OCI-LY7 (cell line): ENCODE results near the gene CFDP1.

Source experiments
- EZH2phosphoT487 ChIP-seq: fragments of 200-600 bp; sonication (generic); IDR thresholded peaks from 2 replicates; pipeline ENCODE4 v1.6.1; 2018; ENCODE audit warnings: low read depth, borderline replicate concordance, mild to moderate bottlenecking, mixed run types, antibody characterized with exemption, low read length, moderate library complexity, mixed read lengths
- TF ChIP-seq, protein P1 (sequence below): fragments of 200-600 bp; sonication (generic); conservative IDR thresholded peaks from 2 replicates; pipeline ENCODE4 v1.5.1; 2014; ENCODE audit warnings: mild to moderate bottlenecking, antibody characterized with exemption, low read length, moderate library complexity, mixed read lengths

DNA sequence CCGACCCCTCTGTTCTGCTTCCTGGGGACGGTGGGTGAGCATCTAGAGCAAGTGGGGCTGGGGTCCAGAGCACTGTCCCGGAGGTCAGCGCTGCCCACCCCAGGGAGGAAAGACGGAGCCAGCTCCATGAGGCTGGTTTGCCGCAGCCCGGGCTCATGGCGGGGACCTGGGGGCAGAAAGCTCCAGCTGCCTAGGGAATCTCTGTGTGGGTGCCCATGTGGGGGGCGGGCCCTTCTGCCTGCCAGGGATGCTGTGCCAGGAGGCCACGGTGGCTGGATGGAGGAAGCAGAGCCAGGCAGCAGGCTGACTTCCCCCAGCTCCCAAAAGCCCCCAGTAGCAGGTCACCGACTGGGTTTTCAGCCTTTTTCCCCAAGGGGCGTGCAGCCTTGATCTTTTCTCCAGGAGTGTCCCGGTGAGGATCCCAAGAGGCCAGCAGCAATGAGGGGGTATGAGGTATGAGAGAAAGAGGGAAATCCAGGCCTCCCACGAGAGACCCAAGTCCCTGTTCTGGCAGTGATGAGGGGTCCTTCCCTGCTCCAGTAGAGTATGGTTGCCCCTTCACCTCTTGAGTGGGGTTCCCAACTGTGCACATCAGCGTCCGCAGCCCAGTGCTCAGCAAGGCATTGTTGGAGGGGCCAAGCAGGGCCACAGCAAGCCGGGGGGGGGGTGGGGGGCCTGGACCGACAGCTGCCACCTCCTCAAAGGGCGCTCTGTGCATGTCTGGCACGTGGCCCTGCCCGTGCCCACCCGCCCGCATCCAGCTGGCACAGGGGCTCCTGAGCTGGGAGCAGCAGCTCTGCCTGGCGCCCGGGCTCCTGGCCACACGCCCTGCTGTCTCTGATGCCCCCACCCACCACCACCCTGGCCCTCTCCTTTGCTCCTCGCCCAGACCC is 166.3 kb downstream of the CFDP1 start:
- TF ChIP-seq, protein P1, sequence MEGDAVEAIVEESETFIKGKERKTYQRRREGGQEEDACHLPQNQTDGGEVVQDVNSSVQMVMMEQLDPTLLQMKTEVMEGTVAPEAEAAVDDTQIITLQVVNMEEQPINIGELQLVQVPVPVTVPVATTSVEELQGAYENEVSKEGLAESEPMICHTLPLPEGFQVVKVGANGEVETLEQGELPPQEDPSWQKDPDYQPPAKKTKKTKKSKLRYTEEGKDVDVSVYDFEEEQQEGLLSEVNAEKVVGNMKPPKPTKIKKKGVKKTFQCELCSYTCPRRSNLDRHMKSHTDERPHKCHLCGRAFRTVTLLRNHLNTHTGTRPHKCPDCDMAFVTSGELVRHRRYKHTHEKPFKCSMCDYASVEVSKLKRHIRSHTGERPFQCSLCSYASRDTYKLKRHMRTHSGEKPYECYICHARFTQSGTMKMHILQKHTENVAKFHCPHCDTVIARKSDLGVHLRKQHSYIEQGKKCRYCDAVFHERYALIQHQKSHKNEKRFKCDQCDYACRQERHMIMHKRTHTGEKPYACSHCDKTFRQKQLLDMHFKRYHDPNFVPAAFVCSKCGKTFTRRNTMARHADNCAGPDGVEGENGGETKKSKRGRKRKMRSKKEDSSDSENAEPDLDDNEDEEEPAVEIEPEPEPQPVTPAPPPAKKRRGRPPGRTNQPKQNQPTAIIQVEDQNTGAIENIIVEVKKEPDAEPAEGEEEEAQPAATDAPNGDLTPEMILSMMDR = no peak
- TF ChIP-seq EZH2phosphoT487 = no peak
